ENCODE measurements around the gene PDIK1L. TPM values are rescaled to one million over a fixed set of nuclear protein-coding genes. Genes with fewer than 3 reads are reported as not detected.

PDIK1L gene
- total RNA-seq, 4 donors from 2014 or later = 5.4 to 9.0 (median 7.1) TPM

- Histone ChIP-seq H3K4me3 (no peak overlapping the region), H3K36me3 (peaks cover 0 to 19% (median 0%) of the 10 kb centered on the region in 3 donors), H3K27me3 (no peaks in the 10 kb centered on the region), H3K9me3 (no peaks in the 10 kb centered on the region), H3K4me1 (peaks cover 0 to 41% (median 22%) of the 10 kb centered on the region in 4 donors), H3K27ac (peak overlapping the region in 3 of 4 donors; percentile 11 to 66 (median 56))
- WGBS, 2 donors = 67 to 70% methylated on average over 9 of the region's 9 CpGs
- DNase-seq (ENCODE audit: low spot score in 2 of 2) = no peak
- TF ChIP-seq POLR2A (IDR thresholded peaks at IDR 0.05) (no peak), CTCF (IDR thresholded peaks at IDR 0.05) (no peak), EP300 (IDR thresholded peaks at IDR 0.05) (peak in 1 of 2 donors; percentile 40)
Measured at GRCh38 chr1:26126321-26127084, 14.9 kb downstream of the PDIK1L start.

GRCh38 chr1:26127235-26128163, 15.9 kb downstream of the PDIK1L start:
- no peak for TF ChIP-seq EP300 (IDR thresholded peaks at IDR 0.05)
- no peak for TF ChIP-seq POLR2A (IDR thresholded peaks at IDR 0.05)
- TF ChIP-seq CTCF (IDR thresholded peaks at IDR 0.05) = no peak
- Histone ChIP-seq H3K27me3 (no peaks in the 10 kb centered on the region), H3K36me3 (peaks cover 0 to 9% (median 0%) of the 10 kb centered on the region in 3 donors), H3K27ac (peak overlapping the region in 3 of 4 donors; percentile 26 to 66 (median 48)), H3K9me3 (no peaks in the 10 kb centered on the region), H3K4me1 (peaks cover 0 to 41% (median 22%) of the 10 kb centered on the region in 4 donors), H3K4me3 (no peak overlapping the region)
- 51 to 55% methylated on average over 13 of the region's 13 CpGs for WGBS, 2 donors
- DNase-seq (ENCODE audit: low spot score in 2 of 2) = no peak

GRCh38 chr1:26129778-26130177, 18.2 kb downstream of the PDIK1L start:
- TF ChIP-seq EP300 (IDR thresholded peaks at IDR 0.05) (no peak), CTCF (IDR thresholded peaks at IDR 0.05) (no peak), POLR2A (IDR thresholded peaks at IDR 0.05) (no peak)

GRCh38 chr1:26130695-26131094, 19.1 kb downstream of the PDIK1L start:
- no peak overlapping the region for H3K27ac ChIP-seq
- no peak for DNase-seq (ENCODE audit: low spot score in 2 of 2)
- no peaks in the 10 kb centered on the region for H3K27me3 ChIP-seq
- TF ChIP-seq EP300 (IDR thresholded peaks at IDR 0.05) (no peak), CTCF (IDR thresholded peaks at IDR 0.05) (no peak), POLR2A (IDR thresholded peaks at IDR 0.05) (no peak)
- H3K9me3 ChIP-seq = no peaks in the 10 kb centered on the region
- no peak overlapping the region for H3K4me3 ChIP-seq
- 67 to 75% methylated on average over 1 of the region's 1 CpG for WGBS, 2 donors
- peaks cover 0 to 25% (median 20%) of the 10 kb centered on the region in 4 donors for H3K4me1 ChIP-seq
- no peaks in the 10 kb centered on the region for H3K36me3 ChIP-seq

More at GRCh38 chr1:26129778-26130177, 18.2 kb downstream of the PDIK1L start:
- Histone ChIP-seq H3K27me3 (no peaks in the 10 kb centered on the region), H3K4me1 (peaks cover 0 to 34% (median 22%) of the 10 kb centered on the region in 4 donors), H3K36me3 (no peaks in the 10 kb centered on the region), H3K9me3 (no peaks in the 10 kb centered on the region), H3K4me3 (no peak overlapping the region), H3K27ac (no peak overlapping the region)
- WGBS, 2 donors = 85 to 88% methylated on average over 4 of the region's 4 CpGs
- no peak for DNase-seq (ENCODE audit: low spot score in 2 of 2)

Data from tibial nerve (tissue), 4 donors.